T-helper 1 cell (primary cell): ENCODE measurements around the gene SDHD.
A peak's percentile ranks its signal among the peaks of the same experiment; 100 is the strongest.
"Not testable (repeated sequence)": the region's sequence is repeated elsewhere in the genome, so short reads cannot be mapped to it uniquely, and the experiment has no call there.

Source experiments
- DNase-seq, 5 donors: peaks; one replicate each; pipeline ENCODE4 v3.0.0-alpha.2; 2012 to 2020
- total RNA-seq, 4 donors: gene quantifications; one replicate each; lab custom pipeline; 2026; lab: John Stamatoyannopoulos, UW

Gene SDHD
- total RNA-seq = 8.6 to 26.9 (median 17.8) reads per million in 4 donors

GRCh38 chr11:112086422-112087191 lies at the start of gene SDHD, which contains the start of gene TIMM8B:
Gene SDHD, plus strand, starts transcription at chr11:112086873. Its CDS starts 35 bp downstream, at chr11:112086908.
Gene TIMM8B, minus strand, starts transcription at chr11:112086756. Its CDS starts 33 bp downstream, at chr11:112086723.
- DNase-seq = peak; percentile 92 to 96 (median 95)

DNA sequence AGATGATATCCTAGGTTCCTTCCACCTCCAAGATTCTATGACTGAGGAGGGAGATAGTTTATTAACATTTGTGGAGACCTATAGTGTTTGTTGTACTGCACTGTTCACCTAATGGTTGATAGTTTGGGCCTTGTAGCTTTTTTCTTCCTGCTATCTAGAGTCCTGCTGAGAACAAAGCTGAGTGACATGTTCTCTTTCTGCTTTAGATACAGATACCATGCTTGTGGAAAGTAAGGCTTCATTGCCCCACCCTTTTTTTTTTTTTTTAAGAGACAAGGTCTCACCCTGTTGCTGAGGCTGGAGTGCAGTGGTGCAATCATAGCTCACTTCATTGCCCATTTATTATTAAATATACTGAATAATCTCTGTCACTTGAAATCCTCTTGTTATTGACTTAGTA lies 49.1 kb upstream of the SDHD start:
- no peak for DNase-seq

- no peak for DNase-seq
Measured at GRCh38 chr11:112042161-112042960, 44.3 kb upstream of the SDHD start.

DNA sequence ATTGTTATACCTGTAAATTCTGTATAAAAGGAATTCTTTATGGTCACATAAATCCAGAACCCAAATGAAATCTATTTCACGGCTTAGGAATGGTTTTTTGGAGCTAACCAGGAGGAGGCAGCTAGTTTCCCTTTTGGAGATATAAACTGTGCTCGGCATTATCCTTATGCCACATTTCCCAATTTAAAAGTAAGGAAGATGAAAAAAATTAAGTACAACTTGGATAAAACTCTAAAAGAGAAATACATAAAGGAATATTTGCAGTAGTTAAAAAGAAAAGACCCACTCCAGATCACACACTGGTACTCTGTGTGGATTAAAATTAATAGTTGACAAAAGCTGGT lies 43.7 kb upstream of the SDHD start:
- no peak for DNase-seq

DNA sequence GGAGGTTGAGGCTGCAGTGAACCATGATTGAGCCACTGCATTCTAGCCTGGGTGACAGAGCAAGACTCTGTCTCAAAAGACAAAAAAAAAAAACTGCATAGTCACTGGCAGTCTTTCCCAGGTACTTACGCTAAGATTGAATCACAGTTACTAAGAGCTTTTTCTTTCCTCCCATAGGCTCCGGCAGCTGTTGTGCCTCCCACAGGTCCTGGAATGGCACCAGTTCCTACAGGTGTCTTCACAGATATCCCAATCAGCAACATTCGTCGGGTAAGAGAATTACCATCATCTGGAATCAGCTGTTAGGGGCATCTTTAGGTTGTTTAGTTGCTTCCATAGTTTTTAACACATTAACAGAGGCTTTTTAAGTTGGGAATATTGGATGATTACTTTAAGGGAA lies 41.7 kb upstream of the SDHD start:
- DNase-seq = no peak

- not testable (repeated sequence) for DNase-seq
Measured at GRCh38 chr11:112046647-112047046, 40.0 kb upstream of the SDHD start.

DNA sequence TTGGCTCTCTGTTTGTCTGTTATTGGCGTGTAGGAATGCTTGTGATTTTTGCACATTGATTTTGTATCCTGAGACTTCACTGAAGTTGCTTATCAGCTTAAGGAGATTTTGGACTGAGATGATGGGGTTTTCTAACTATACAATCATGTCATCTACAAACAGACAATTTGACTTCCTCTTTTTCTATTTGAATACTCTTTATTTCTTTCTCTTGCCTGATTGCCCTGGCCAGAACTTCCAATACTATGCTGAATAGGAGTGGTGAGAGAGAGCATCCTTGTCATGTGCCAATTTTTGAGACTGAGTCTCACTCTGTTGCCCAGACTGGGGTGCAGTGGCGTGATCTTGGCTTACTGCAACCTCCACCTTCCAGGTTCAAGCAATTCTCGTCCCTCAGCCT lies 38.4 kb upstream of the SDHD start:
- not testable (repeated sequence) for DNase-seq

GRCh38 chr11:112049777-112050176 lies 36.9 kb upstream of the SDHD start:
- DNase-seq = no peak

DNA sequence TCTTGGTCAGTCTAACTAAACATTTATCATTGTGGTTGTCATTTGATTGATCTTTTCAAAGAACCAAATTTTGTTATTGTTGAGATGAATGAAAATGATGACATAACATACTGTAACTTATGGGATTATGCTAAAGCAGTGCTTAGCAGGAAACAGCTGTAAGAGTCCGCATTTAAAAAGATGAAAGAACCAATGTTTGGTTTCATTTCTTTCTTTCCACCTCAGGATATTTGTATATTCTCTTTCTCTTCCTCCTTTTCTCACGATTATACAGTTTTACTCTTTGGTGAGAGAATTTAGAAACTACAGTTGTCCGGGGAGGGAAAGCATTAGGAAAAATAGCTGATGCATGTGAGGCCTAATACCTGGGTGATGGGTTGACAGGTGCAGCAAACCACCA lies 36.0 kb upstream of the SDHD start:
- DNase-seq = no peak

DNA sequence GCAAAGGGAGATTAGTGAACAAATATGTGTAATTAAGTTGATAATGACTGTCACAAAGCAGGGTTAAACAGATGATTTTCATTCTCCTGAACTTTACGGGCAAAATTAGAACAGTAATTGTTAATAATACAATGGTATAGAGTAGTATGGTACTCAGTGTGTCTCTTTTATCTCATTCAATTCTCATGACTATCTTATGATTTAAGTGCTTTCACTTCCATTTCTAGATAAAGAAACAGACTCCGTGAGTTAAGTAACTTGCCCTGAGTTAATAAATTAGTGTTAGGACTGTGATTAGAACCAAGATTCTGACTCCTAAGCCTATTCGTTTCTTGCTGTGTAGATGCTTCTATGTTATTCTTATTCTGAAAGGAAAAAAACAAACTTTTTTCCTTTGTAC lies 34.9 kb upstream of the SDHD start:
- DNase-seq = no peak

- DNase-seq = peak in 1 of 5 donors; percentile 34
Measured at GRCh38 chr11:112057170-112057569, 29.5 kb upstream of the SDHD start.

GRCh38 chr11:112058103-112058502 lies 28.6 kb upstream of the SDHD start:
- DNase-seq = no peak

DNA sequence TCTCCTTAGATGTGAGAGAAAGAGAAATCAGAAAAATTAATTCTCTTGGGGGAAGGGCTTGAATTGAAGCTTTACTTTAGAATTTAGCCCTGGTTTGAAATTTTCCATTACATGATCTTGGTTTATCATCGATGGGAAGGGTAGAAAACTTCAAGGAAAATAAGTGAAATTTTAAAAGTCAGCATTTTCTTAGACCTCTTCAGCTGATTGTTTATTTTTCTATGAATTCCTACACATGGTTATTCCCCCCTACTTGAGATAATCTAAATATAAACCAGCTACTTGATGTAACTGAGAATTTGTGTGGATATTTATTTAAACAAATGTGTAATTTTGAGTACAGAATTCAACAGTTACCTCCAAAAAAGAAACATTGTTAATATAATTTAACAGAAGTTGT lies 23.8 kb upstream of the SDHD start:
- DNase-seq = no peak

GRCh38 chr11:112073941-112074811 lies 12.5 kb upstream of the SDHD start, which contains the start of the genes NKAPD1 and PIH1D2:
Gene NKAPD1, plus strand, starts transcription at chr11:112074299. Its CDS starts 1,276 bp downstream, at chr11:112075575.
Gene PIH1D2, minus strand, starts transcription at chr11:112074017. Its CDS starts 843 bp downstream, at chr11:112073174.
- peak; percentile 55 to 82 (median 69) for DNase-seq

- peak in 1 of 5 donors; percentile 50 for DNase-seq
Measured at GRCh38 chr11:112082729-112083128, 3.9 kb upstream of the SDHD start.

DNA sequence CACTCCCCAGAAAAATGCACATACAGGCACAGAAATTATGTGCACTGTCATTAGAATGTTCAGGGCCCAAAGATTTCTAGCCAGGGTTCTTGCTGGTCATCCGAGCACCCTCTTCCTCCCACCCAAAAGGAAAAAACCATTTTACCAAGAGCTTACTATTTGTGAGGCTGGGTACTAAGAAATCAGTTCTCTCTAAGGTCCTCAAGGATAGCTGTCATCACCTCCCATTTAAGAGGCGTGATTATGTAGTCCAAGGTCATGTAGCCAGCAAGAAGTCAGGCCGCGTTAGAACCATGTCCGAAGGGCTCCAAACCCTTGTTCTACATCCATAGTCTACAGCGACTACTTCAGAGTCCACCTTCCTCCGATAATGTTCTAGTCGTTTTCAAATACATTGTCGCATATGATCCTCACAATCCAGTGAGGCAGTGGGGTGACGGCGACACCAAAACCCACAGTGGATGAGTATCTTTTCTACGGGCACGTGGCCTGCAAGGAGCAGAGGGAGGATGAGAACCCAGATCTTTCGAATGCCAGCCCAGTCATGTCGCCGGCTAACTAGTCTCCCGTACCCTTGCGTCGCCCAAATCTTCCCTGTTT lies 751 bp upstream of the SDHD start:
- DNase-seq = peak in 1 of 5 donors; percentile 50

DNA sequence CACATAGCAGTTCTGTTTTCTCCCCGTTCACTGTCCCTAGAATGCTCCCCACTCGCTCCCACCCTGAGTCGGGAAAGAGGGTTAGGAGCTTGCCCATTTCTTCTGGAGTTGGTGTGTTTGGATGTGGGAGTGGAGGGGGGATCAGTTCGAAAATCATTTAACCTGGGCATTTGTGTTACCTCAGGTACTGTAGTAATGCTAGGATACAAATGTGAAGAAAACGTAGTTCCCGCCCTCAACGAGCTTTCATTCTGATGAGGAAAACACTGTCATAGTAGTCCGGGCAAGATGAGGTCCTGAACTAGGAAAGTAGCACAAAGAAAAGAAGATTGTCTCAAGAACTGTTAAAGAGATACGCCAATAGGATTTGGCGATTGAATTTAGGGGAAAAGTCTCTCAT lies 539 bp downstream of the SDHD start:
- no peak for DNase-seq

DNA sequence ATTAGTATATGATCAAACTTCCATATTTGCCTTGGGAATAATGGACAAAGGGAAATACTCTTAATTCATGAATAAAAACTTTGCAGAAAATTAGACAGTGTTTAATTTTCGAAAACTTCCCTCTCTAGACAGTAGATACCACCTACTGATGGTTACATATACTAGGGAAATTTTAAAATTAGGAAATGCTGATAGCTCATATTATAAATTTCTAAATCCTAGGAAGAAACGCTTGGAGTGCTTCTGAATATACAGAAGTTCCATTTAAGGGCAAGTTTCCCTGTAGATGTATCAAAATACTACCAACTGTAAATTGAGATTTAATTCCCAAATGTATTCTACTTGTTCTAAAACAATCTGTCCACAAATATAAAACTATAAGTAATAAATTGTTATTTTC lies 8.6 kb downstream of the SDHD start:
- DNase-seq = not testable (repeated sequence)

DNA sequence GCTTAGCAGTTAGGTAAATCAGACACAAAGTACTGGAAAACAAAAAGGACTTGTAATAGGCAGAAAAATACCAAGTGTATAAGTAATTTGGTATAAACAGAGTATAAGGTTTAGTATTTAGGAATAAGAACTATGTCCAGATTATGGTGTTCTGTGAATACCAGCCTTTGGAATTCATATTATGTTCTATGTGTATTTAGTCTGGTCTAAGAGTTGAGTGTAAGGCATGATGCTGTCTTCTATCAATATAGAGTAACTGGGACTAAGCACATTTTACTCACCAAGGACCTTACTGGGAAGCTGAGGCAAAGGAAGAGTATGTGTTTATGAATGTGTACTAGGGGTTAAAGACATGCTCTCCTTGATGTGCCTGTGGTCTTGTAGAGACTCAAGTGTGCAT lies 9.5 kb downstream of the SDHD start:
- no peak for DNase-seq

DNA sequence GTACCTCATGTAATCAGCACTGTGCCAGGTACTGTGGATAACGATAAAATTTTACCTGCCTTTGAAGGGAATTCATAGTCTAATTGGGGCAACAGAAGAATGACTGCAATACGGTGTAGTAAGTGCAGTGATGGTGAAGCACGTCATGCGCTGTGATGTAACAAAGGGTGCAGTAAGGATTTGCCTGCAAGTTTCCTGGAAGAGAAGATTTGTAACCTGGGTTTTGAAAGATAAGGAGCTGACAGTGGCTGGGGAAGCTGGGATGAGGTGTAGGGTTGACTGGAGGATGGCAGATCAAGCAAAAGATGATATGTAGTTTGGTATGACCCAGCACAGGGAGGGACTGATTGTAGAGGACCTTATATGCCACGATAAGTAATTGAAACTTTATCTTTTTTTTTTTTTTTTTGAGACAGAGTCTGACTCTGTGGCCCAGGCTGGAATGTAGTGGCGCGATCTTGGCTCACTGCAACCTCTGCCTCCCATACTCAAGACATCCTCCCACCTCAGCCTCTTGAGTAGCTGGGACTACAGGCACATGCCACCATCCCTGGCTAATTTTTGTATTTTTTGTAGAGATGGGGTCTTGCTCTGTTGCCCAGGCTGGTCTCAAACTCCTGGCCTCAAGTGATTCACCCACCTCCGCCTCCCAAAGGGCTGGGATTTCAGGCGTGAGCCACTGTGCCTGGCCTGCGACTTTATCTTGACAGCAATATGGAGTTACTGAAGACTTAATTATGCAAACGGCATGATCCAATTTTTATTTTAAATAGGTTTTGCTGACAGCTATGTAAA lies 11.3 kb downstream of the SDHD start:
- no peak for DNase-seq

- no peak for DNase-seq
Measured at GRCh38 chr11:112100462-112100861, 13.8 kb downstream of the SDHD start.
